ENCODE data around the gene TUBA3C.
"Not testable (repeated sequence)": the region's sequence is repeated elsewhere in the genome, so short reads cannot be mapped to it uniquely, and the experiment has no call there.

The TUBA3C gene

DNA sequence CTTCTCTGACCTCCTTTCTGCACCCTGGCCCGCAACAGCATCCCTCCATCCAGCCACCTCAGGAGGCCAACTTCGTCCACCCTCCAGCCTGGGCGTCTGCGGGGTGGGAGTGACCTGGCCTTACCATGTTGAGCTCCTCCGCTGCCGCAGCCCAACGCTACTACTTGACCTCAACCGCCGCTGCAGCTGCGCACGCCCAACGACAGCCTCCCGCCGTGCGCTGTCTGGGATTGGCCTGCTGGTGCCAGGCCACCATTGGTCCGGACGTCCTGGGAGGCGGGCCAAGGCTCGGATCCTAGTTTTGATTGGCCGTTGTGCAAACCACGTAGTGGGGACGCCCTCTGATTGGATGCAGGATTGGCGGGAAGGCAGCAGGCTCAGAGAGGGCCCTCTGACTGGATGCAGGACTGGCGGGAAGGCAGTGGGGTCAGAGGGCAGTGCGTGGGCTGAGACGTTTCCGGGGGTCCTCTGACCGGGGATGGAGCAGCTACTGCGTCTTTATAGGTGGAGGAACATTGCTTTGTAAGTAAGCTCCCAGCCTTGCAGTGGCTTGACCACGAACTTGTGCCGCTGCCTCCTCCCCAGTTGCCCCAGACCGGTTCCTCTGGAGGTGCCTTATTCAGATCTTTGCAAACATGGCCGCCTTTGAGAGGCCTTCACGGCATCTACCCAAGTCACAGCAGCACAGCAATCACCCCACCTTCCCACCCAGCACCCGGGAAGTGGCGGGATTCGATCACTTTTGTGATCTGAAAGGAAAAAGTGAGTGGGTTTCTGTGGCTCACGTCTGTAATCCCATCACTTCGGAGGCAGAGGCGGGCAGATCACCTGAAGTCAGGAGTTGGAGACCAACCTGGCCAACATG, at the start of gene TUBA3C:
Gene TUBA3C, minus strand, starts transcription at position 204 of the 865 bp plus-strand sequence. Its CDS starts 77 bp downstream, at position 127.
- H3K27ac Mint-ChIP-seq, result no peak within 1 kb of the TSS
- no peaks in the 10 kb centered on the region for H3K36me3 Mint-ChIP-seq (ENCODE audit: low read depth)
- H3K27me3 Mint-ChIP-seq, result no peaks in the 10 kb centered on the region
- no peak for DNase-seq
- H3K9me3 Mint-ChIP-seq, result no peaks in the 10 kb centered on the region
- no peak within 1 kb of the TSS for H3K4me3 Mint-ChIP-seq
- H3K4me1 Mint-ChIP-seq (ENCODE audit: low read depth), result no peaks in the 10 kb centered on the region

- H3K36me3 Mint-ChIP-seq (ENCODE audit: low read depth); H3K4me1 Mint-ChIP-seq (ENCODE audit: low read depth); H3K9me3 Mint-ChIP-seq; H3K27me3 Mint-ChIP-seq; H3K27ac Mint-ChIP-seq; DNase-seq; H3K4me3 Mint-ChIP-seq: not testable (repeated sequence)
Measured at GRCh38 chr13:19207413-19207812, 25.8 kb upstream of the TUBA3C start.

- not testable (repeated sequence) for H3K27ac Mint-ChIP-seq; DNase-seq; H3K4me1 Mint-ChIP-seq (ENCODE audit: low read depth); H3K4me3 Mint-ChIP-seq; H3K9me3 Mint-ChIP-seq; H3K27me3 Mint-ChIP-seq; H3K36me3 Mint-ChIP-seq (ENCODE audit: low read depth)
Measured at GRCh38 chr13:19192622-19193021, 11.0 kb upstream of the TUBA3C start.

GRCh38 chr13:19189911-19190310, 8.3 kb upstream of the TUBA3C start:
- H3K36me3 Mint-ChIP-seq (ENCODE audit: low read depth); H3K27me3 Mint-ChIP-seq; DNase-seq; H3K27ac Mint-ChIP-seq; H3K9me3 Mint-ChIP-seq; H3K4me1 Mint-ChIP-seq (ENCODE audit: low read depth); H3K4me3 Mint-ChIP-seq: not testable (repeated sequence)

- not testable (repeated sequence) for H3K27me3 Mint-ChIP-seq; H3K4me3 Mint-ChIP-seq; H3K27ac Mint-ChIP-seq; H3K36me3 Mint-ChIP-seq (ENCODE audit: low read depth); DNase-seq; H3K4me1 Mint-ChIP-seq (ENCODE audit: low read depth); H3K9me3 Mint-ChIP-seq
Measured at GRCh38 chr13:19189368-19189767, 7.7 kb upstream of the TUBA3C start.

DNA sequence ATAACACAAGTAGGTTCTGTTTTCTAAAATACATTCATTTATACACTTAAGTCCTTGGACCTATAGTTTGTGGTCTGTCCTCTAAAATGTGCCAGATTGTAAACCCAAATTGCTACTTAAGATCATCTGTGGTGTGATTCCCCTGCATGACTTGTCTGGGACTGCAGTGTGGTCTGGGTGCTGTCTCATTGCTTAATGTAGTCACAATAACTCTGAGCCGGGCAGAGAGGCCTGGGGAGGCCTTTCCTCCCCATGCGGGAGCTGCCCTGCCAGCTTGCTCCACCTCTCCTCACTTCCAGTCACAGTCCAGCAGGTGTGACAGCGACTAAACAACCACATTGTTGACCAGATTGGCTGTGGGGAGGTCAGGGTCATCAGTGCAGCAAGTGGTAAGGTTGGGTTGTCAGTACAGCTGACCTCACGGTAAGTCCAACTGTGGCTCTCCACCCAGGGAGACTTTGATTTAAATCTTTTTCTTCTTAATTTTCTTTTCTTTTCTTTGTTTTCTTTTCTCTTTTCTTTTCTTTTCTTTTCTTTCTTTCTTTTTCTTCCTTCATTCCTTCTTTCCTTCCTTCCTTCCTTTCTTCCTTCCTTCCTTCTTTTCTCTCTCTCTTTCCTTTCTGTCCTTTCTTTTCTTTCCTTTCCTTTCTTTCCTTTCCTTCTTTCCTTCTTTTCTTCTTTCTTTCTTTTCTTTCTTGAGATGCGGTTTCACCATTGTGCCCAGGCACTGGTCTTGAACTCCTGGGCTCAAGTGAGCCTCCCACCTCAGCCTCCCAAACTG, 4.4 kb upstream of the TUBA3C start:
- H3K27ac Mint-ChIP-seq, result no peak overlapping the region
- H3K4me1 Mint-ChIP-seq (ENCODE audit: low read depth), result no peaks in the 10 kb centered on the region
- H3K27me3 Mint-ChIP-seq, result no peaks in the 10 kb centered on the region
- no peak overlapping the region for H3K4me3 Mint-ChIP-seq
- peaks cover 2% of the 10 kb centered on the region for H3K9me3 Mint-ChIP-seq
- DNase-seq, result no peak
- no peaks in the 10 kb centered on the region for H3K36me3 Mint-ChIP-seq (ENCODE audit: low read depth)

- Mint-ChIP-seq H3K4me3 (no peak overlapping the region), H3K27ac (no peak overlapping the region)
Measured at GRCh38 chr13:19185086-19185864, 3.7 kb upstream of the TUBA3C start.

DNA sequence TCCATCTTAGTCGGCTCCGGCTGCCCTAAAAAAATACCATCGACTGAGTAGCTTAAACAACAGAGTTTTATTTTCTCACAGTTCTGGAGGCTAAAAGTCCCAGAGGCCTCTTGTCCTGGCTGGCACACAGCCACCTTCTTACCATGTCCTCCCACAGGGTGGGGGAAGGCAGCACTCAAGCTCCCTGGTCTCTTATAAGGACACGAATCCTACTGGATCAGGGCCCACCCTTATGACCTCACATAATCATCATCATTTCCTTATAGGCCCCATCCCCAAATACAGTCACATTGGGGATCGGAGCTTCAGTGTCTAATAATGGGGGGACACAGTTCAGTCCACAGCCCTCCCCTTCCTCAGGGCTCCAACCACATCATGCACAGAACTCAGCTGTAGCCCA, 2.6 kb upstream of the TUBA3C start:
- no peaks in the 10 kb centered on the region for H3K36me3 Mint-ChIP-seq (ENCODE audit: low read depth)
- DNase-seq, result no peak
- H3K4me1 Mint-ChIP-seq (ENCODE audit: low read depth), result no peaks in the 10 kb centered on the region
- no peaks in the 10 kb centered on the region for H3K9me3 Mint-ChIP-seq
- no peak overlapping the region for H3K4me3 Mint-ChIP-seq
- H3K27me3 Mint-ChIP-seq, result no peaks in the 10 kb centered on the region
- H3K27ac Mint-ChIP-seq, result no peak overlapping the region

More at GRCh38 chr13:19185086-19185864, 3.7 kb upstream of the TUBA3C start:
- Mint-ChIP-seq H3K27me3 (no peaks in the 10 kb centered on the region), H3K4me1 (ENCODE audit: low read depth) (no peaks in the 10 kb centered on the region), H3K9me3 (no peaks in the 10 kb centered on the region), H3K36me3 (ENCODE audit: low read depth) (no peaks in the 10 kb centered on the region)
- no peak for DNase-seq

DNA sequence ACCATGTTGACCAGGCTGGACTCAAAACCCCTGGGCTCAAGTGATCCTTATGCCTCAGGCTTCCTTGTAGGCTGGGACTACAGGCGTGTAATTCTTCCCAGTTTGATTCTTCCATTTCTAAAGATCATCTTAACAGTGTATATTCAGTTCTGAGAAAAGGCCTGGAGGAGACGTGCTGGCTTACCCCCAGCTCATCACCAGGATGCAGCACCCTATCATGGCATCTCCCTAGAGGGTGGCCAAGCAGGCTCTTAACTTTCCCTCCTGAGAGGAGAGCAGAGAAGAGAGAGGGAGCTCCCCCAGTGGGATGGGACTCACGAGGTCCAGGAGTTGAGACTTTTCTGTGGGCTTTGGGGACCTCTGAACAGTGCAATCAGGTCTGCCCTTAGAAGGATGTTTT, 2.1 kb upstream of the TUBA3C start:
- no peak for DNase-seq
- Mint-ChIP-seq H3K4me1 (ENCODE audit: low read depth) (no peaks in the 10 kb centered on the region), H3K27ac (no peak overlapping the region), H3K36me3 (ENCODE audit: low read depth) (no peaks in the 10 kb centered on the region), H3K4me3 (no peak overlapping the region), H3K9me3 (no peaks in the 10 kb centered on the region), H3K27me3 (no peaks in the 10 kb centered on the region)

DNA sequence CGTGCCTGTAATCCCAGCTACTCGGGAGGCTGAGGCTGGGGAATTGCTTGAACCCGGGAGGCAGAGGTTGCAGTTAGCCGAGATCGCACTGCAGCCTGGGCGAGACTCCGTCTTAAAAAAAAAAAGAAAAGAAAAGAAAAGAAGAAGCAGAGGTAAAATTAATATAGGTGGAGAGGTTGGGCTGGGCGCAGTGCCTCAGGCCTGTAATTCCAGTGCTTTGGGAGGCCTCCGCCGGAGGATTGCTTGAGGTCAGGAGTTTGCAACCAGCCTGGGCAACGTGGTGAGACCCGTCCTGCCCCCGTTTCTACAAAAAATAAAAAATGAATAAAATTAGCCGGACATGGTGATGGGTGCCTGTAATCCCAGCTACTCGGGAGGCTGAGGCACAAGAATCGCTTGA, 912 bp upstream of the TUBA3C start:
- H3K27ac Mint-ChIP-seq, result no peak overlapping the region
- no peaks in the 10 kb centered on the region for H3K27me3 Mint-ChIP-seq
- no peak for DNase-seq
- no peak overlapping the region for H3K4me3 Mint-ChIP-seq
- H3K4me1 Mint-ChIP-seq (ENCODE audit: low read depth), result no peaks in the 10 kb centered on the region
- H3K9me3 Mint-ChIP-seq, result no peaks in the 10 kb centered on the region
- no peaks in the 10 kb centered on the region for H3K36me3 Mint-ChIP-seq (ENCODE audit: low read depth)

- no peaks in the 10 kb centered on the region for H3K27me3 Mint-ChIP-seq
- H3K36me3 Mint-ChIP-seq (ENCODE audit: low read depth), result no peaks in the 10 kb centered on the region
- H3K27ac Mint-ChIP-seq, result no peak overlapping the region
- DNase-seq, result no peak
- no peak overlapping the region for H3K4me3 Mint-ChIP-seq
- H3K4me1 Mint-ChIP-seq (ENCODE audit: low read depth), result no peaks in the 10 kb centered on the region
- H3K9me3 Mint-ChIP-seq, result no peaks in the 10 kb centered on the region
Measured at GRCh38 chr13:19181021-19181620, 503 bp downstream of the TUBA3C start.

GRCh38 chr13:19179916-19180315, 1.7 kb downstream of the TUBA3C start:
- H3K27ac Mint-ChIP-seq, result no peak overlapping the region
- H3K36me3 Mint-ChIP-seq (ENCODE audit: low read depth), result no peaks in the 10 kb centered on the region
- no peaks in the 10 kb centered on the region for H3K9me3 Mint-ChIP-seq
- no peaks in the 10 kb centered on the region for H3K4me1 Mint-ChIP-seq (ENCODE audit: low read depth)
- no peak for DNase-seq
- no peaks in the 10 kb centered on the region for H3K27me3 Mint-ChIP-seq
- no peak overlapping the region for H3K4me3 Mint-ChIP-seq

GRCh38 chr13:19178901-19179593, 2.6 kb downstream of the TUBA3C start:
- Mint-ChIP-seq H3K4me3 (no peak overlapping the region), H3K4me1 (ENCODE audit: low read depth) (no peaks in the 10 kb centered on the region), H3K9me3 (no peaks in the 10 kb centered on the region), H3K27ac (no peak overlapping the region), H3K27me3 (no peaks in the 10 kb centered on the region), H3K36me3 (ENCODE audit: low read depth) (no peaks in the 10 kb centered on the region)
- DNase-seq, result no peak

All from activated T-cell treated with anti-CD3 and anti-CD28 coated beads, Interleukin-2, amount 50 U/mL, for 24 hours (primary cell).